ENCODE measurements around the gene PRDM16.
A peak's percentile ranks its signal among the peaks of the same experiment; 100 is the strongest.

Gene PRDM16

DNA sequence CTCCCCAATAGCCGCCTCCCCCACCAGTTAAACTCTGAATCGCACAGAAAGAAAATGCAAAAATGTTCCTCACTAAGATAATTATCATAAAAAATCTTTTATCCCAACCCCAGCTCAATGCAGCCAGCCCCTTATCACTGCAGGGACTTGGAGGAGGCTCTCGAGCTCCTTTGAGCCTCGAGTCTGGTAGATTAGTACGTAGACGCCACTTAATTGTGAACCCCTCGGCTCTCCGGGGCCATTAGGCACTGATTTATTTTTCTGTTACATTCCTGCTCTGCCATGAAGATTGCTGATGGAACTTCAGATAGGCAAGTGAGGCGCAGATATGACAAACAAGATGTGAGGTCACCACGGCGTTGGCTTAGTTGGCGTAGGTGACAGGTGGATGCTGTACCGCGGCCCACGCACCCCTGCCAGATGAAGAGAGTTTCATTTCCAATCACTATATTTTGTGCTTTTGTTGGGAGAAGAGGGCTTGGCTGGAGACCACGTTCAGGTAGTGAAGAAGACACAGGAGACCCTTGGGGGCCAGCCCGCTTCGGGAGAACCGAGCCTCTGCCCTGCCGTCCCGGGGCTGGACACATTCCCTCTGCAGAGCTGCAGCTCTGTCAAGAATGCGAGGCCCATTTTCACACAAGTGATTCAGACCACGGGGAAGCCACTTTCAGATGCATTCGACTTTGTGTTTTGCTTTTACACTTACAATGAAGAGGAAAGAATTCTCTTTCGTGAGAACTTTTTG is 329.6 kb downstream of the PRDM16 start:
- DNase-seq (ENCODE audit: low read depth), result no peak

DNA sequence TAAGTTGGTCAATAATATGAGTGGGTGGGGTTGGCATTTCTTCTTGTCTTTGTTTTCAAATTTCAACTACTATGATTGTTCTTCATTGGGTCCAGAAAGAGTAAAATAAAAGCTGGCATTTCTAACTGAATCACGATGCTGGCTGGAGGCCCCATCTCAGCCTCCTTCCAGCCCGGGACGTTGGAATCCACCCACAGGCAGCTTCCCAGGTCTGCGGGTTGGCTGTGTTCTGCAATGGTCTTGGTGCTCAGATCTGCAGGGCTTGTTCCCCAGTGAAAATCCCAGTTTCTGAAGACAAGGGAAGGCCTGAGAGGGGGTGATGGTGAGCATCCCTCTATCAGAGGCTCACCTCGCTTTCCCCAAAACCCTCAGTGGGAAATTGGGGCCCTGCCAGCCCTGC is 330.7 kb downstream of the PRDM16 start:
- no peak for DNase-seq (ENCODE audit: low read depth)

DNA sequence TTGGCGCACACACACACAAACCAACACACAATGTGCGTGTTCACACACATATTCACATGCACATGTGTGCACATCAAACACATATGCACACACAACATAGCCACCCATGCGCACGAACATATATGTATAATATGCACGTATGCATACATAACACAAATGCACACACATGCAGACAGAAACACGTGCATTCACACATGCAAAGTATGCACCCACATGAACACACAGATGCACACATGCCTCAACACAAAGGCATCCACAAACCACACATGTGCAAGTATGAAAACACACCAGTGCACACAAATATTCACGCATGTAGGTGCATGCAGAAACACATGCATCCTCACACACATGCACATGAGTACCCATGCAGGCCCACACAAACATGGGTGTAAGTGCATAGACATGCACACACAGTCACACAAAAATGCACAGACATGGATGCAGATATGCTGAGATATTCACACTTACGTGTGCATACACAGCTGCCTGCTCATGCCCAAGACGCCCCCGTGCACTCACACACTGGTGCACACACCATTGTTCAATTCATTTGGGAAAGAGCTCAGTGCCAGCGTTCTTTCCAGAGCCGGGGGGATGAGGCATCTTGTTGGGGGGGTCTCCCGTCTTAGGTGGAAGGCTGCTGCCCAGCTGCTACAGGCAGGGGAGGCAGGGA is 332.7 kb downstream of the PRDM16 start:
- DNase-seq (ENCODE audit: low read depth), result no peak

DNA sequence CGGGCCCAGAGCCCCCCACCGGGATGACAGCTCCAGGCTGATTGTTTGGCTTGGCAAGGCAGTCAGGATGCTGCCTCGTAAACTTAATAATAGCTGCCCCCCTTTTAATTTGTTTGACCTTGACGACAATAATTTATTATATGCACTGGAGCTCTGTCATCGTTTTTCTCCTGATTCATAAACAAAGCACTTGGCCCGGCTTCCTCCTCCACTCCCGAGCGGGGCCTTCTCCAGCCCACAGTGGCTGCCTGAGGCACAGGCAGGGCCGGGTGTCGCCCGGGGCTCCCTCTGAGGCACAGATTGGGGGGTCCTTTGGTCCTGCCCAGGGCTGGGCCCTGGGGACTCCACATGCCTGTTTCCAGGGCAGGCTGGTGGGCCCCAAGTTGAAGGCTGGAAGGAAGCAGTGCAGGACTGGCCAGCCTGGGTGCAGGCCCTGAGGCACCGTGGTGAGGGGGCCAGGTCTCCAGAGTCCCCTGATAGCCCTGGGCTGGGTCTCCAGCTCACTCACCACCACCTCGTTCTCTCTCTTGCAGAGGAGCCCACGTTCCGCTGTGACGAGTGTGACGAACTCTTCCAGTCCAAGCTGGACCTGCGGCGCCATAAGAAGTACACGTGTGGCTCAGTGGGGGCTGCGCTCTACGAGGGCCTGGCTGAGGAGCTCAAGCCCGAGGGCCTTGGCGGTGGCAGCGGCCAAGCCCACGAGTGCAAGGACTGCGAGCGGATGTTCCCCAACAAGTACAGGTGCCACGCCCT is 333.4 kb downstream of the PRDM16 start:
- no peak for DNase-seq (ENCODE audit: low read depth)

DNA sequence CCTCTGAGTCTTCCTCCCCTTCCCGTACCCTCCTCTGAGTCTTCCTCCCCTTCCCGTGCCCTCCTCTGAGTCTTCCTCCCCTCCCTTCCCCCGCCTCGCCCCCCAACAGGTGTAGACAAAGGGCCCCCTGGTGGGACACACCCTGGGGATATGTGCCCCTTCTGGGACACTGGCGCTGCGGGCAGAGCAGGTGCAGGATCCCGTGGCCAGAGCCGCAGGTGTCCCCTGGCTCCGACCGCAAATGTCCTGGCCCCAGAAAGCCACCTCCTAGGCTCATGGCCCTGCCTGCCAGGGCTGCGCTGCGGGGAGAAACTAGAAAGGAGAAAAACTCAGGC is 334.0 kb downstream of the PRDM16 start:
- no peak for DNase-seq (ENCODE audit: low read depth)

DNA sequence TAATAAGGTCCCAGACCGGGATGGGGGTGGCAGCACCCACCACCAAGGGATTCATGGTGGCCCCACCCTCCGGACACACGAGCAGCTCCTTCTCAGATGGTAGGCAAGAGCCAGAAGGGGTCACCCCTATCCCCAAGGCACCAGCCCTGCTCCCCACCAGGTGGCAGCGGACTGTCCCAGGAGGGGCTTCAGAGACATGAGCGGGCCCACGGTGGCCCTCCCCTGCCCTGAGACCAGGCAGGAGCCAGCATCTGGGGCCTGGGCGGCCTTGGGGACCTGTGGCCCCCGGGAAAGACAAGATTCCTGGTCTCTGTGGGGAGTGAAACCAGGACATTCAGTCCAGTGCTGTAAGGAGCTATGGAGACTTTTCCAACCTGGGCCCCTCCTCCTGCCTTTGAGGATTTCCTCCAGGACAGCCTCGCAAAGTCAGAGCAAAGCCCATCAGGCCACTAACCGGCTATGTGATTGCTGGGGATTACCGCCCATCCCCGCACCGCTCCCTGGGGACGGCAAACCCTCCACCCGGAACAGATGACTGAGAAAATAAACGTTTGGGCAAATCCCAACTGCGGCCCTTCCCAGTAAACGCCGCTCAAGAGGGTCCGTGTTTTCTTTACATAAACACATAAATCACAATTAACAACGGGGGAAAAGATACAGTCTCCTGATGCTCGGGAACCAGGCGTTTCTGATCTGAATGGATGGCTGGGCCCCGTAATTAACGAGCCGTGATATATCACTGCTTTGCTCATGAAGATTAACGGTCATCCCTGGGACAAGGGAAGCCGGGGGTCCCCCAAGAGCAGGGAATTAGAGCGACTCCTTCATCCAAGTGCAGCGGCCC is 334.6 kb downstream of the PRDM16 start:
- no peak for DNase-seq (ENCODE audit: low read depth)

DNA sequence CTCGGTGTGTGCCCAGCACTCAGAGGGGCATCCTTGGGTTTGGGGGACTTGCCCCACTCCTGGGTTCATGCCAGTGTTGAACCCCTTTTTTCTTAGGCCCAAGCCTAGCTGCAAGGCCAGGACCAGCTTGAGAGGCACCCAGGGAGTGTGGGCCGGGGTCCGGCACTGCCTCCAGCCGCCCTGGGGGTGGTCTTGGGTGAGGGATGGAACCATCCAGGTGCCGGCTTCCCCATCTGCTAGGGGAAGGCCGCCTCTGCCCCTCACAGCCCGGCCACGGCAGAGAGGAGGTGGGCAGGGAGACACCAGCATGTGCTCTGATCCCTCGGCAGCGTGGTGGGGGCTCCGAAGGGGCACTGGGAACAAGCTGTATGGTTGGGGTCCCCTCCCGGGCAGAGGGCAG is 335.3 kb downstream of the PRDM16 start:
- DNase-seq (ENCODE audit: low read depth), result no peak

DNA sequence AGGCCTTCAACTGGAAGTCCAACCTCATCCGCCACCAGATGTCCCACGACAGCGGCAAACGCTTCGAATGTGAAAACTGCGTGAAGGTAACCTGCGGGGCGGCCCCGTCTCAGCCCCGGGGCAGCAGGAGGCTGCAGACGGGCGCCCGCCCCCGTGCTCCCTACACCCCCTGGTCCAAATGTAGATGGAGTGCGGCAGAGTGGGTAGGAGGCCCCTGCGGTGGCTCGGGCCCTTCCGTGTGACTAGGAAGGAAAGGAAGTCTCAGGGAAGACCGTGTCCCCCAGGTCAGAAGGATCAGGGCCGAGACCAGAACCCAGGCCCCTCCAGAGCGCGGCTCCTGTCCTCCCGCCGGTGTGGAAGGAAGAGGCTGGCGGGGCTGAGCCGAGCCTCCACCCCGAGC is 335.8 kb downstream of the PRDM16 start:
- no peak for DNase-seq (ENCODE audit: low read depth)

DNA sequence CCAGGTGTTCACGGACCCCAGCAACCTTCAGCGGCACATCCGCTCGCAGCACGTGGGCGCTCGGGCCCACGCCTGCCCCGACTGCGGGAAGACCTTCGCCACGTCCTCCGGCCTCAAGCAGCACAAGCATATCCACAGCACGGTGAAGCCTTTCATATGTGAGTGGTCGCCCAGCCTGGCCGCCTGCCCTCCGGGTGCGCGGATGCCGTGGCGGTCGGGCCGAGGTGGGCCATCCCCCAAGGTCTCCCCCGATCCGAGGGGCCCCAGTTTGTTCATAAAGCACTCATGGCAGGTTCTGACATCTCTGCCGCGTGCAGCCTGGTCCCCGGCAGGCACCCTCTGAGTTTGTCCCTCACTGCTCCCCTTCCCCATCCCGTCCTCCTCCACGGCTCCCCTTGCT is 336.5 kb downstream of the PRDM16 start:
- no peak for DNase-seq (ENCODE audit: low read depth)

DNA sequence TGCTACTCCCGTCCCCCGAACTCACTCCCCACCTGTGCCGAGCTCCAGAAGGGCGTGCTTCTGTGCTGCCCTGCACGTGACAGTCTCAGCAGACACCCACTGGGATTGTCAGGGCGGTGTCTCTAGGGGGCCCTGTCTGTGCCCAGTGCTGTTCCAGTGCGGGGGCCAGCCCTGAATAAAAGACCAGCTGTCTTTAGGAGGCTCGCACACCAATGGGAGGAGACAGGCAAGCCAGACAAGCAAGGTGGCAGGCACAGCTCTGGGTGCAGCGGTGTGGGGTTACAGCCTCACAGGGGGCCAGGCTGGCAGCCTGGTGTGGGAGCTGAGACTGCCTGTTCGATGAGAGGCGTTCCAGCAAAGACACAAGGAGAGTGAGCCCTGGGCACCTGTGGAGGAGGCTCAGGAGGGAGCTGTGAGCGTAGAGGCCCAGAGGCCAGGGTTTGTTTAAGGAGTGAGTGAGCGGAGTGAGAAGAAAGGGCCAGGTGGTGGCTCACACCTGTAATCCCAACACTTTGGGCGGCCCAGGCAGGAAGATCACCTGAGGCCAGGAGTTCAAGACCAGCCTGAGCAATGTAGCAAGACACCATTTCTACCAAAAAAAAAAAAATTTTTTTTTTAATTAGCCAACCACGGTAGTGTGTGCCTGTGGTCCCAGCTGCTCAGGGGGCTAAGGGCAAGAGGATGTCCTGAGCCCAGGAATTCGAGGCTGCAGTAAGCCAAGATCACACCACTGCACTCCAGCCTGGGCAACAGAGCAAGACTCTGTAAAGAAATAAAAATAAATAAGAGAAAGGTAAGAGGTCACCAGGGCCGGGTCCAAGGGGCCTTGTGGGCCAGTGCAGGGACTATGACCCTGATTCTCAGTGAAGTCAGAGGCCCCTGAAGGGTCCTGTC is 337.2 kb downstream of the PRDM16 start:
- no peak for DNase-seq (ENCODE audit: low read depth)

DNA sequence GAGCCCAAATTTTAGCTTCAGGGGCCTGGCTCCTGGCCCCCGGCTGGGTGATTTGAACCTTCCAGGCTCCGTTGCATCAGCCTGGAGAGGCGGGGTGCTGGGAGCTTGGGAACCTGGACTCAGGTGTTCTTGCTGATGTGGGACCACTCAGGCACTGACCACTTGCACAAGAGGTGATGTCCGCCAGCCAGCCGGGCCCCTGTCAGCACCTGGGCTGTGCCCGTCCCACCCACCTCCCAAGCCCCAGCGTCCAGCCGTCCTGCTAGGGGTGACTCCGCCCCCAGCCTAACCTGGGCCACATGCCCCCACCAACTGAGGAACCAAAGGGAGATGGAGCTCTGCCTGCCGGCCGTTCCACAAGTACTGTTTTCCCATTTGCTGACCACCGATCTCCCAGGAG is 338.0 kb downstream of the PRDM16 start:
- no peak for DNase-seq (ENCODE audit: low read depth)

DNA sequence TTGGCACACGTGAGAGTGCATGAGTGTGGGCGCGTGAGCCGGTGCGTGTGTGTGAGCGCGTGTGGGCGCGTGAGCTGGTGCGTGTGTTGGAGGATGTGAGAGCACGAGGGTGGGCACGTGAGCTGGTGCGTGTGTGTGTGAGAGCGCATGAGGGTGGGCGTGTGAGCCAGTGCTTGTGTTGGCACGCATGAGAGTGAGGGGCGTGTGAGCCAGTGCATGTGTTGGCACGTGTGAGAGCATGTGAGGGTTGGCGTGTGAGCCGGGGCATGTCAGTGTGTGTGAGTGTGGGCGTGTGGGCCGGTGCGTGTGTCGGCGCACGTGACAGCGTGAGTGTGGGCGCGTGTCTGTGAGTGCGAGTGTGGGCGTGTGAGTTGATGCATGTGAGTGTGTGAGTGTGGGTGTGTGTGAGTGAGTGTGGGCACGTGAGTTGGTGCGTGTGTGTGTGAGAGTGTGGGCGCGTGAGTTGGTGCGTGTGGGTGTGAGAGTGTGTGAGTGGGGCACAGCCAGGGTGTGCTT is 339.8 kb downstream of the PRDM16 start:
- DNase-seq (ENCODE audit: low read depth), result no peak

DNA sequence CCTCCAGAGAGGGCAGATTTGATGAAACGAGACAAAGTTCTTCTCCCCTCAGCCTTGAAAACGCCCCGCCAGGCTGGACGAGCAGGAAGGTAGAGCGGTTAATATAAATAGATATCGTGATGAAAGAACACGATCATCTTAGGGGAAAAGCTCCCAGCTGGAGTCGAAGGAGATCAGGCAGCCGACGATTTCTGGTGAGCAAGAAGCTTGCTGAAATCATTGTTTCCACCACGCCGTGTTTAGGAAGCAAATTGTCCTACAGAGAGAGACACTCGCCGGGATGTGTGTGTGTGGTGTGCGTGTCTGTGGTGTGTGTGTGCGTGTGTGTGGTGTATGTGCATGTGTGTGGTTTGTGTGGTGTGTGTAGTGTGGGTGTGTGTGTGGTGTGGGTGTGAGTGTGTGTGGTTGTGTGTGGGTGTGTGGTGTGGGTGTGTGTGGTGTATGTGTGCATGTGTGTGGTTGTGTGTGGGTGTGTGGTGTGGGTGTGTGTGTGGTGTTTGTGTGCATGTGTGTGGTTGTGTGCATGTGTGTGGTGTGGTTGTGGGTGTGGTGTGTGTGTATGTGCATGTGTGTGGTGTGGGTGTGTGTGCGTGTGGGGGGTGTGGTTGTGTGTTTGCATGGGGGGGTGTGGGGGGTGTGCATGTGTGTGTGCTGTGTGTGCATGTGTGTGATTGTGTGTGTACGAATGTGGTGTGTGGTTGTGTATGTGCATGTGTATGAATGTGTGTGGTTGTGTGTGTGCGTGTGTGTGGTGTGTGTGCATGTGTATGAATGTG is 340.6 kb downstream of the PRDM16 start:
- DNase-seq (ENCODE audit: low read depth), result no peak

DNA sequence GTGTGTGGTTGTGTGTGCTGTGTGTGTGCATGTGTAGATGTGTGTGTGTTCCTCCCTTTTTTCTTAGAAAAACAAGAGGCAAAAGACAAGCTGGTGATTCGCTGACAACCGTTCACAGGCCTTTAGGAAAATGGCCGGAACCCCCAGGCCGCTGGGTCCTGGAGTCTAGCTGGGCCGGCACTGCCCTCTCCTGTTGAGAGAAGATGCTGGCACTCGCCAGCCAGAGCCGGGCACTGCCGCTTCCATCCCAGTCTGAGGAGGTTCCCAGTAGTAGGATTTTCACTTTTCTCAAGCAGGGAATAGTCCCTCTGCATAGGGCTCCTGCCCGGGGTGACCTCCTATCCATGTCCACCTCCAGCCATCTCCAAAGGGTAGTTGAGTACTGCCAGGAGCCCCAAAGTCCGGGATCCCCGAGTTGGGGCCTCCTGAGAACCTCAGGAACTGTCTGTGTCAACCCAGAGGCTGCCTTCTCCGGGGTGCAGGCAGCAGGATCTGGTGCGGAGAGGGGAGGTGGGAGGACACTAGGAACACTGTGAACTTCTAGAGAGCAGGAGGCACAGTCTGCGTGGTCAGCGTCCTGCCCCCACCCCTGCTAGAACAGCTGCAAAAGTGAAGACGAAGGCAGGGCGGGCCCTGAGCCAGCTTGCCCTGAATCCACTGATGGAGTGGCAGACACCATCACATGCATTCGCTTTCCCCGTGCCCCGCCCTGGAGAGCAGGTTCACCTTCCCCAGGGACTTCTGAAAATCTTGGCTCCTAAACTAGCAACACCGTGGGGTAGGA is 341.3 kb downstream of the PRDM16 start:
- DNase-seq (ENCODE audit: low read depth), result peak; percentile 10

DNA sequence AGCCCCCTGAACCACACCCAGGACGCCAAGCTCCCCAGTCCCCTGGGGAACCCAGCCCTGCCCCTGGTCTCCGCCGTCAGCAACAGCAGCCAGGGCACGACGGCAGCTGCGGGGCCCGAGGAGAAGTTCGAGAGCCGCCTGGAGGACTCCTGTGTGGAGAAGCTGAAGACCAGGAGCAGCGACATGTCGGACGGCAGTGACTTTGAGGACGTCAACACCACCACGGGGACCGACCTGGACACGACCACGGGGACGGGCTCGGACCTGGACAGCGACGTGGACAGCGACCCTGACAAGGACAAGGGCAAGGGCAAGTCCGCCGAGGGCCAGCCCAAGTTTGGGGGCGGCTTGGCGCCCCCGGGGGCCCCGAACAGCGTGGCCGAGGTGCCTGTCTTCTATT is 342.8 kb downstream of the PRDM16 start:
- DNase-seq (ENCODE audit: low read depth), result no peak

DNA sequence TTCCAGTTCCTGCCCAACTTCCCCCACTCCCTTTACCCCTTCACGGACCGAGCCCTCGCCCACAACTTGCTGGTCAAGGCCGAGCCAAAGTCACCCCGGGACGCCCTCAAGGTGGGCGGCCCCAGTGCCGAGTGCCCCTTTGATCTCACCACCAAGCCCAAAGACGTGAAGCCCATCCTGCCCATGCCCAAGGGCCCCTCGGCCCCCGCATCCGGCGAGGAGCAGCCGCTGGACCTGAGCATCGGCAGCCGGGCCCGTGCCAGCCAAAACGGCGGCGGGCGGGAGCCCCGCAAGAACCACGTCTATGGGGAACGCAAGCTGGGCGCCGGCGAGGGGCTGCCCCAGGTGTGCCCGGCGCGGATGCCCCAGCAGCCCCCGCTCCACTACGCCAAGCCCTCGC is 343.4 kb downstream of the PRDM16 start:
- no peak for DNase-seq (ENCODE audit: low read depth)

DNA sequence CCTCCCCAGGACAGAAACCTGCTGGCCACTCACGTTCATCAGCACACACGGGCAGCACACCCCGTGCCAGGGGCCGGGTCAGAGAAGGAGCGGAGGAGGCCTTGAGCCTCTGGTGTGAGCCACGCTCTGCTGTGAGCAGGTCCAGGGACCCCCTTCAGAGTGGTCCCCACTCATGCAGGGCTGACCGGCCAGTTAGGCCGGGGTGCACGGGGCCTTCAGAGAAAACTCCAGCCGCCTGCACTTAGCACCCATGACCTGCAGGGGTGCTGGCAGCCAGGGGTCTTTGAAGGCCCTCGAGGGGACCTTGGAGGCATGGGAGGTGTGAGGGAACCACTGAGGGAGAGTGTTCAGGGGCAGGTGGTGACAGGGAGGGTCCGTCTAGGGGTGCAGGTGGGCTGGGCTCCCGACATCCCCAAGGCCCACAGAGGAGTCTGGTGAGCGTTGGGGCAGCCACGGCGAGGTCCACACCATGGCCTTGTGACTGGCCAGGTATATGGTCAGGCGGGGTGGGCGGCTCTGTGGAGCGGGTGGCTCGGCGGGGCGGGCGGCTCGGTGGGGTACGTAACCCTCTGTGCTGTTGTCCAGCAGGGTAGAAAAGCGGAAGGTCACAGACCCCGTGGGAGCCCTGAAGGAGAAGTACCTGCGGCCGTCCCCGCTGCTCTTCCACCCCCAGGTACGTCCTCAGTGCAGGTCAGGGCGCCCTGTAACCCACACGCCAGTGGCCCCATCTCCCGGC is 345.1 kb downstream of the PRDM16 start:
- no peak for DNase-seq (ENCODE audit: low read depth)

DNA sequence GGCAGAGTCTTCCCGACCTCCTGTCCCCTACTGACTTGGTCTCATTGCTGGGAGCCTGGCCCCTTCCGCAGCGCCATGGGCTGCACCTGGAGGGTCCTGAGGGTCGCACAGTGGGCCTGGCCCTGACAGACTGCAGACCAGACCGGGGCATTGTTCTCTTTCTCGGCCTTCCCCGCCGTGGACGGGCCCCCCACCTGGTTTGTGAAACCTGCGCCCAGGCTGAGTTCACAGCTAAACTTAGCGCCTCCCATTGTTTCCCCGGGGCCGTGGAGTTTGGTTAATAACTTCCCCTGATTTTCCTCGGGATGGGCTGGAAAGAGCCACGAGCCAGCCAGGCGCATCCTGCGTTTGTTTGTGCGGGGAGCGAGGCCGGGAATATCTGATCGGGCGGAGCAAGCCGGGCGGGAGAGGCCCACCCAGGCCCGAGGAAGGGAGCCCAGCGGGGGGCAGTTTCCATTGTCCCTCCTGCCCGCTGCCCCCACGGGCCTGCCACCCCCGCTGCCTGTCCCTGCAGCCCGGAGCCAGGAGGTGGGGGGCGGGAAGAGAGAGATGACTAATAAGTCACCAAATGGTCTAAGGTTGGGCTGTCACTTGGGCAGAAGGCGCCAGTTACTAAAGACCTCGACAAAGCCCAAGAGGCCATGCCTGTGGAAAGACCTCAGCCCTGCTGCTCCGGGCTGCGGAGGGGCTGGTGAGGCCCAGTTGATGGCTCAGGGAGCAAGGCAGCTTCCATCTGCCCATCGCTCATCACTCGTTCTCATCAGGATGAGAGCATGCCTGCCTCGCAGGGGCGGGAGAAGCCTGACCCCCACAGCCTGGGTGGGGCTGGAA is 346.5 kb downstream of the PRDM16 start:
- DNase-seq (ENCODE audit: low read depth), result no peak
